ENCODE results near the gene HMX1.

- TF ChIP-seq POLR2AphosphoS5 (IDR thresholded peaks at IDR 0.05; ENCODE audit: borderline replicate concordance, low read depth, low read length): no peak
- TF ChIP-seq EZH2 (IDR thresholded peaks at IDR 0.05): no peak
- no peak for TF ChIP-seq FOXP2 (optimal IDR thresholded peaks at IDR 0.05; ENCODE audit: control extremely low read depth, extremely low read length, insufficient read depth)
Observed at GRCh38 chr4:8846826-8847225, 24.8 kb downstream of the HMX1 start.
